ENCODE results near the gene PYGM. TPM values are rescaled to one million over a fixed set of nuclear protein-coding genes. Genes with fewer than 3 reads are reported as not detected.

PYGM gene
- total RNA-seq, 1 experiment from 2014 or later, result 1.7 TPM

DNA sequence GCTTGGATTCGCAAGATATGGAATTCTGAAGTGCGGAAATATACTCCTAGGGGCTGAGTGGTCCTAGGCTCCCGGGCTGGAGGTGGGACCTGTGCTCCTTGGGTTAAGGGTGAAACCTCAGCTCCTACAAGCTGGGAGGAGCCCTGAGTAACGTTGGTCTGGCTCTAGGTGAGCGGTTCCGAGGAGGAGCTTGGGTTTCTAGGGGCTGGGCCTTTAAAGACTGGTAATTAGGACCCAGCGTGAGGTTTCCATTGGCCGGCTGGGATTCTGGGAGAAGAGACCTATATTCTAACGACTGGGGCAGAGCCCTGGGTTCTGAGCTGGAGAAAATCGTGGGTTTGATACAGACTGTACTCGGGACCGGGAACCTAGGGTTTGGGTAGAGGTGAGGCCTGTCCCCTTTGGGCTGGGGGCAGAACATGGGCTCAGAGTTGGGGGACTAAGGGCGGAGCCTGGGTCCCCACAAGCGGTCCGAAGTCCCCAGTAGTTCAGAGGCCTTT is 44.1 kb upstream of the PYGM start (continued):
- TF ChIP-seq JUND (IDR thresholded peaks at IDR 0.05), result no peak
- TF ChIP-seq, protein P1, sequence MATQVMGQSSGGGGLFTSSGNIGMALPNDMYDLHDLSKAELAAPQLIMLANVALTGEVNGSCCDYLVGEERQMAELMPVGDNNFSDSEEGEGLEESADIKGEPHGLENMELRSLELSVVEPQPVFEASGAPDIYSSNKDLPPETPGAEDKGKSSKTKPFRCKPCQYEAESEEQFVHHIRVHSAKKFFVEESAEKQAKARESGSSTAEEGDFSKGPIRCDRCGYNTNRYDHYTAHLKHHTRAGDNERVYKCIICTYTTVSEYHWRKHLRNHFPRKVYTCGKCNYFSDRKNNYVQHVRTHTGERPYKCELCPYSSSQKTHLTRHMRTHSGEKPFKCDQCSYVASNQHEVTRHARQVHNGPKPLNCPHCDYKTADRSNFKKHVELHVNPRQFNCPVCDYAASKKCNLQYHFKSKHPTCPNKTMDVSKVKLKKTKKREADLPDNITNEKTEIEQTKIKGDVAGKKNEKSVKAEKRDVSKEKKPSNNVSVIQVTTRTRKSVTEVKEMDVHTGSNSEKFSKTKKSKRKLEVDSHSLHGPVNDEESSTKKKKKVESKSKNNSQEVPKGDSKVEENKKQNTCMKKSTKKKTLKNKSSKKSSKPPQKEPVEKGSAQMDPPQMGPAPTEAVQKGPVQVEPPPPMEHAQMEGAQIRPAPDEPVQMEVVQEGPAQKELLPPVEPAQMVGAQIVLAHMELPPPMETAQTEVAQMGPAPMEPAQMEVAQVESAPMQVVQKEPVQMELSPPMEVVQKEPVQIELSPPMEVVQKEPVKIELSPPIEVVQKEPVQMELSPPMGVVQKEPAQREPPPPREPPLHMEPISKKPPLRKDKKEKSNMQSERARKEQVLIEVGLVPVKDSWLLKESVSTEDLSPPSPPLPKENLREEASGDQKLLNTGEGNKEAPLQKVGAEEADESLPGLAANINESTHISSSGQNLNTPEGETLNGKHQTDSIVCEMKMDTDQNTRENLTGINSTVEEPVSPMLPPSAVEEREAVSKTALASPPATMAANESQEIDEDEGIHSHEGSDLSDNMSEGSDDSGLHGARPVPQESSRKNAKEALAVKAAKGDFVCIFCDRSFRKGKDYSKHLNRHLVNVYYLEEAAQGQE (IDR thresholded peaks at IDR 0.05; ENCODE audit: low read depth), result no peak

DNA sequence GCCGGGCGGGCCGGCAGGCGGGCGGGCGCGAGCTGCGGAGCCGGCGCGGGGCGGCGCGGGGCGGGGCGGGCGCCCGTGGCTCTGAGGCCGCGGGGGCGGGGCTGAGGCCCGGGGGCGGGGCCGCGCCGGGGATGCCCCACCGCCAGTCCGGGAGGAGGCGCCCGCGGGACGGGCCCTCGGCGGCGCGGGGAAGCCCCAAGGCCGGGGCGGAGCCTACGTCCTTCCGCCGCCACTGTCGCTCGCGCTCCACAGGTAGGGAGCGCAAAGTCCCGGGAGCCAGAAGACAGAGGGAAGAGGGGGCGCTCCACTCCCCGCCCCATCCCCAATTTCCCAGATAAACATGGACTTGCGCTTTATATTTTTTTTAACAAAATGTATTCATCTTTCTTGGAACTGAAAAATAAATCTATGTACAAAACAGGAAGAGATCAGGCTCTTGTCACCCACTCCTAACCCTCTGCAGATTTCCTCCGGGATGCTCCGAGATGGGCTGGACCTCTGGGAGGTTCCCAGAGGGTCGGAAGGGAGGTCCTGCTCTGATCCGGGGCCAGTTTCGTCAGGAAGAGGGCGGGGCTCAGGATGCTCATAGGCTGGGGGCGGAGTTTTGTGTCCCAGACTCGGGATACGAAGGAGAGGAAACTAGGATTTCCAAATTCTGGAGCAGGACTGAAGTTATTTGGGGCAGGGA is 43.5 kb upstream of the PYGM start, which contains the start of gene MAP4K2:
TSS of gene MAP4K2 (minus strand) at position 57 of the 688 bp plus-strand sequence. CDS start 65 bp downstream, outside the sequence.
- Histone ChIP-seq H3K79me2 (ENCODE audit: insufficient read depth, low read length) (peaks cover 2% of the 10 kb centered on the region; the same call in 1 of the 2 replicates), H2AFZ (ENCODE audit: low read depth, low read length, poor library complexity, severe bottlenecking) (no peak within 1 kb of the TSS), H3K27me3 (ENCODE audit: insufficient read depth, low read length) (no peaks in the 10 kb centered on the region), H3K36me3 (ENCODE audit: control insufficient read depth in 1 of 2, insufficient read depth in 2 of 2, low read length in 2 of 2) (peaks cover 5 to 10% of the 10 kb centered on the region in 2 experiments; a peak in 2 of 4 replicates), H3K4me1 (ENCODE audit: control insufficient read depth in 1 of 2, insufficient read depth in 2 of 2, low read length in 2 of 2) (peaks cover 24 to 47% of the 10 kb centered on the region in 2 experiments), H3K9ac (ENCODE audit: low read length) (peak within 1 kb of the TSS; percentile 73), H3K9me2 (ENCODE audit: insufficient read depth) (no peaks in the 10 kb centered on the region), H4K20me1 (ENCODE audit: insufficient read depth) (no peaks in the 10 kb centered on the region), H3K4me2 (ENCODE audit: low read length) (peak within 1 kb of the TSS; percentile 96), H3K9me3 (ENCODE audit: control insufficient read depth in 1 of 2, insufficient read depth in 1 of 2, low read depth in 1 of 2, low read length in 2 of 2) (no peaks in the 10 kb centered on the region), H3K27ac (ENCODE audit: low read depth, low read length) (peak within 1 kb of the TSS; percentile 92), H3K4me3 (replicated peaks in 1 of 2; ENCODE audit: low read depth in 1 of 2, low read length in 2 of 2) (peak within 1 kb of the TSS; percentile 73 to 83)
- ChIA-PET CTCF (interaction anchor here (0.9 to 2.1 kb wide), 2 partner anchors 41 to 60 kb away, joined by 3 to 4 read pairs; partner anchors contain the start of gene CDC42BPG), POLR2A (interaction anchor here (0.9 to 1.2 kb wide), 2 partner anchors 12 to 332 kb away, joined by 3 read pairs; no protein-coding TSS in a partner anchor), RAD21 (ENCODE audit: low non-redundant PET in 1 of 2, low total read pairs in 2 of 2, uncharacterized antibody in 2 of 2, unreplicated experiment in 2 of 2) (interaction anchor here in 1 of 2 experiments (0.8 kb wide), 1 partner anchor 319 kb away, joined by 4 read pairs; the partner anchor contains the start of genes FAU and MRPL49)
- DNase-seq (ENCODE audit: low read depth, low spot score) (peak; percentile 64), ATAC-seq (peak; percentile 90)
- intact Hi-C loops (cut with micrococcal nuclease), result no loop called here
- no TSS peak for BruUV-seq (replicated peaks)
- no peak for TF ChIP-seq JUND (IDR thresholded peaks at IDR 0.05)
- no peak for TF ChIP-seq EZH2 (IDR thresholded peaks at IDR 0.05)
- no peak for TF ChIP-seq FOSL1 (IDR thresholded peaks at IDR 0.05; ENCODE audit: low read depth)
- TF ChIP-seq EGR1 (IDR thresholded peaks at IDR 0.05; ENCODE audit: low read depth), result no peak
- no peak for TF ChIP-seq EZH2phosphoT487 (IDR thresholded peaks at IDR 0.05; ENCODE audit: borderline replicate concordance)
- TF ChIP-seq, protein P1 (IDR thresholded peaks at IDR 0.05; ENCODE audit: low read depth), result no peak
- TF ChIP-seq, protein P2, sequence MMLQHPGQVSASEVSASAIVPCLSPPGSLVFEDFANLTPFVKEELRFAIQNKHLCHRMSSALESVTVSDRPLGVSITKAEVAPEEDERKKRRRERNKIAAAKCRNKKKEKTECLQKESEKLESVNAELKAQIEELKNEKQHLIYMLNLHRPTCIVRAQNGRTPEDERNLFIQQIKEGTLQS (IDR thresholded peaks at IDR 0.05), result no peak
- TF ChIP-seq POLR2AphosphoS5 (IDR thresholded peaks at IDR 0.05; ENCODE audit: low read depth, low read length), result peak; percentile 62
- TF ChIP-seq, protein P3, sequence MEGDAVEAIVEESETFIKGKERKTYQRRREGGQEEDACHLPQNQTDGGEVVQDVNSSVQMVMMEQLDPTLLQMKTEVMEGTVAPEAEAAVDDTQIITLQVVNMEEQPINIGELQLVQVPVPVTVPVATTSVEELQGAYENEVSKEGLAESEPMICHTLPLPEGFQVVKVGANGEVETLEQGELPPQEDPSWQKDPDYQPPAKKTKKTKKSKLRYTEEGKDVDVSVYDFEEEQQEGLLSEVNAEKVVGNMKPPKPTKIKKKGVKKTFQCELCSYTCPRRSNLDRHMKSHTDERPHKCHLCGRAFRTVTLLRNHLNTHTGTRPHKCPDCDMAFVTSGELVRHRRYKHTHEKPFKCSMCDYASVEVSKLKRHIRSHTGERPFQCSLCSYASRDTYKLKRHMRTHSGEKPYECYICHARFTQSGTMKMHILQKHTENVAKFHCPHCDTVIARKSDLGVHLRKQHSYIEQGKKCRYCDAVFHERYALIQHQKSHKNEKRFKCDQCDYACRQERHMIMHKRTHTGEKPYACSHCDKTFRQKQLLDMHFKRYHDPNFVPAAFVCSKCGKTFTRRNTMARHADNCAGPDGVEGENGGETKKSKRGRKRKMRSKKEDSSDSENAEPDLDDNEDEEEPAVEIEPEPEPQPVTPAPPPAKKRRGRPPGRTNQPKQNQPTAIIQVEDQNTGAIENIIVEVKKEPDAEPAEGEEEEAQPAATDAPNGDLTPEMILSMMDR (IDR thresholded peaks at IDR 0.05 in 2 of 3, conservative IDR thresholded peaks at IDR 0.05 in 1 of 3; ENCODE audit: borderline replicate concordance in 1 of 3, insufficient read depth in 1 of 3, low read depth in 2 of 3, low read length in 2 of 3), result peak in 2 of 3 experiments; percentile 21 to 24; a peak in 1 of 6 replicates
- TF ChIP-seq CBX3 (IDR thresholded peaks at IDR 0.05; ENCODE audit: low read depth), result no peak
- TF ChIP-seq ZFX (IDR thresholded peaks at IDR 0.05), result 0 out of 2 replicates have a peak, but pooled peaks have one; percentile 3
- TF ChIP-seq, protein P4, sequence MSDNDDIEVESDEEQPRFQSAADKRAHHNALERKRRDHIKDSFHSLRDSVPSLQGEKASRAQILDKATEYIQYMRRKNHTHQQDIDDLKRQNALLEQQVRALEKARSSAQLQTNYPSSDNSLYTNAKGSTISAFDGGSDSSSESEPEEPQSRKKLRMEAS (IDR thresholded peaks at IDR 0.05), result no peak
- TF ChIP-seq ZNF274 (IDR thresholded peaks at IDR 0.05; ENCODE audit: low read depth, low read length), result no peak

Data from HCT116 (cell line).